HG03280 (cell line): ENCODE results near the gene RHOBTB1.
A peak's percentile ranks its signal among the peaks of the same experiment; 100 is the strongest.
"Not testable (repeated sequence)": the region's sequence is repeated elsewhere in the genome, so short reads cannot be mapped to it uniquely, and the experiment has no call there.

Experiments used
- ATAC-seq: cut with Tn5 transposase; IDR thresholded peaks from one replicate; pipeline ENCODE4 v1.9.1; 2021; ENCODE audit warnings: mild to moderate bottlenecking, moderate library complexity; ENCODE audit not compliant: unreplicated experiment

Gene RHOBTB1, protein sequence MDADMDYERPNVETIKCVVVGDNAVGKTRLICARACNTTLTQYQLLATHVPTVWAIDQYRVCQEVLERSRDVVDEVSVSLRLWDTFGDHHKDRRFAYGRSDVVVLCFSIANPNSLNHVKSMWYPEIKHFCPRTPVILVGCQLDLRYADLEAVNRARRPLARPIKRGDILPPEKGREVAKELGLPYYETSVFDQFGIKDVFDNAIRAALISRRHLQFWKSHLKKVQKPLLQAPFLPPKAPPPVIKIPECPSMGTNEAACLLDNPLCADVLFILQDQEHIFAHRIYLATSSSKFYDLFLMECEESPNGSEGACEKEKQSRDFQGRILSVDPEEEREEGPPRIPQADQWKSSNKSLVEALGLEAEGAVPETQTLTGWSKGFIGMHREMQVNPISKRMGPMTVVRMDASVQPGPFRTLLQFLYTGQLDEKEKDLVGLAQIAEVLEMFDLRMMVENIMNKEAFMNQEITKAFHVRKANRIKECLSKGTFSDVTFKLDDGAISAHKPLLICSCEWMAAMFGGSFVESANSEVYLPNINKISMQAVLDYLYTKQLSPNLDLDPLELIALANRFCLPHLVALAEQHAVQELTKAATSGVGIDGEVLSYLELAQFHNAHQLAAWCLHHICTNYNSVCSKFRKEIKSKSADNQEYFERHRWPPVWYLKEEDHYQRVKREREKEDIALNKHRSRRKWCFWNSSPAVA

GRCh38 chr10:60944058-60944909, at the start of gene RHOBTB1:
TSS of gene RHOBTB1 (minus strand) at chr10:60944185. CDS start at chr10:60911542, 32,643 bp downstream.
- ATAC-seq, result peak; percentile 40

- no peak for ATAC-seq
Measured at GRCh38 chr10:60992636-60993035, 48.7 kb upstream of the RHOBTB1 start.

DNA sequence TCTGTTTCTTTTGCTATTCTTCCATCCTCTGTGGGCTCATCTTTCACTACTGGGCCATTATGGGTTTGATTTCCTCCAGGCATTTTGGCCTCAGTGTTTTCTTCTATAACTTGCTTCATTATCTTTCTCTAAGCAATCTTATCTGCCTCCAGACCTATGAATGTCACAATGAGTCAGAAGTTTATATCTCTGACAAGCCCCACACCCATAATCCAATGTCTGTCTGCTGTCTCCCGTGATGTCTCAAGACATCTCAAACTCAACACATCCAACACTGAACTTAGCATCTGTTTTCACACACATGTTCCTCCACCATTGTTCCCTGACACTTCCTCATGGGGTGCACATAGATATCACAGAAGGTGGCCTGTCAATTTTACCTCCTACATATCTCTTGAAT, 46.7 kb upstream of the RHOBTB1 start:
- ATAC-seq, result no peak

DNA sequence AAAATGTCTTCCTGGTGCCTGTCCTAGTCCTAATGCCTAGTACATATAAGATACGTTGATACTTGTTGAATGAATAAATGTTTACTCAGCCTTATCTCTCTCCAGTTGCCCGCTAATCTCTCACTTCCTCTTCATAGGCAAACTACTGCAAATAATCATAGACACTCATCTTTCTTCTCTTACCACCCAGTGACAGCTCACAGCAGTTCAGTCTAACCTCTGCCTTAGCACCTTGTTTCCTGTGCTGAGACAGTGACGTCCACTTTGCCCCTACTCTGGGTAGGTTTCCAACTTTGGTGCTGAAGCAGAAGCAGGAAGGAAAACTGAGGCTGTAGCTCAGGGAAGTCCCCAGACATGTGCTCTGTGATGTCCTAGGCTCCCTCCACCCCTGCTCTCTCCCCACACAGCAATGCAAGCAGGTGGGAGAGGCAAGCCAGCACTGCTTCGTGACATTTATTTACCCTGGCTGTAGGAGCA, 45.5 kb upstream of the RHOBTB1 start:
- peak; percentile 78 for ATAC-seq

GRCh38 chr10:60986791-60987190, 42.8 kb upstream of the RHOBTB1 start:
- ATAC-seq, result no peak

DNA sequence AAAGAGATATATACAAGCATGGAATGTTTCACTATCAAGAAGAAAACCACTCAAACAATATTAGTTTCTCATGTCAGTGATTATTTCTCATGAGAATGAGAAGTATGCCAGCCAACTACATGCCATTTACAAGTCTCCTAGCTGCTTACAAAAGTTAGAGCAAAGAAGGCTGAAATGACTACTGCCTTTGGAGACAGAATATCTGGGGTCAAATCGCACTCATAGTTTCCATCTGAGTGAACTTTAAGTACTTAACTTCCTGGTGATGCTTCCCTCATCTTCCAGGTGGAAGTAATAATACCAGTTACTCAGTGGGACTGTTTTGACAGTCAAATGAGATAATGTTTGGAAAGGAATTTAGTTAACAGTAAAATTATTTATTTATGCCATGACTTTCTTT, 42.0 kb upstream of the RHOBTB1 start:
- no peak for ATAC-seq

DNA sequence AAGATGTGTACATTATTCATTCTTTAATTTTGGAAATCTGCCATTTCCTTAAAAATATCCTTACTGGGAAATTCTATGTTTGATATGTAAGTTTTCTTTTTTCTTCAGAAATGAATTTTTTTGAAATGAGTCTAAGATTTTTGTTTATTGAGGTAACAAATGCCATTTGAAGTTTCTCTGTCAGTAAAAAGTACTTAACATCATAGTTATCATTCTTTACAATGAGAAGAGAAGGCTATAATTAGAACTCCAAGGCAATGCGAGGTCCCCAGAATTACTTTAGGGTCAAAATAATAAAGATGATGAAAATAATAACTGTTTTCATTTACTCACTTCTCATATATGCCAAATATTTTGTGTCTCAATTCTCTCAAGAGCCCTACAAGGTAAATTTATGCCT, 37.0 kb upstream of the RHOBTB1 start:
- ATAC-seq, result no peak

DNA sequence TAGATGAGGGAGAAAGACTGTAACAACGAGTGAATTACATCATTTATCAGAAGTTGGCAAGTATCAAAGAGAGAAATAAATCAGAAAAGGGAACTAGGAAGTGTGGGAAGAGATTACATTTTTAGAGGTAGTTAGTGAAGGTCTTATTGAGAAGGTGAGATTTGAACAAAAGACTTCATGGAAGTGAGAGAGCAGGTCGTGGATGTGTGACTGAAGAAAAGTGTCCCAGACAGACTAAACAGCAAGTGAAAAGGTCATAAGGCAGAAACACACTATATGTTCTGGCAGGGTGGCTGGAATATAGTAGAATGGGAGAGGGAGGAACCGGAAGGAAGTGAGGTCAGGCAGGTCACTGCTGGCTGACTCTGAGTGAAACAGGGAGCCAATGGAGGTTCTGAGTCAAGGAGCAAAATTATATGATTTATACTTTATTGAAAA, 35.7 kb upstream of the RHOBTB1 start:
- no peak for ATAC-seq

GRCh38 chr10:60978287-60979115, 34.5 kb upstream of the RHOBTB1 start:
- ATAC-seq, result no peak

GRCh38 chr10:60977161-60978122, 33.5 kb upstream of the RHOBTB1 start:
- ATAC-seq, result no peak

GRCh38 chr10:60976687-60977086, 32.7 kb upstream of the RHOBTB1 start:
- ATAC-seq, result no peak

DNA sequence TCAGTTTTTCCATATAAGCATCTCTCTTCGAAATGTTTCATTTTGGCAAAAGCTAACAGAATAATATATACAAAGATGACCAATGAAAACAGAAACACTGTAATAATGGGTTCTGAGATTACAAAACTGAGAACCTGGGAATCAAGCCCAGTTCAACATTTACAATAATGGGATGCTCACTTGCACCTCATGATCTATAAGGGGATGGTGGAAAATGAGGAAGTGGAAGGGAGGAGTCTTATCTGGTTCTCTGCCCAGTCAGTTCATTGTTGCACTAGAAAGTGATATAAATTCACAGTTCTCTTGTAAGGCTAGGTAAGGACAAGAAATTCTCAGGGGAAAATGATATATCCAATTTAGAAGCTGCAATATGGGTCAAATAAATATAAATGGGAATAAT, 31.7 kb upstream of the RHOBTB1 start:
- ATAC-seq, result no peak

- no peak for ATAC-seq
Measured at GRCh38 chr10:60974463-60975149, 30.6 kb upstream of the RHOBTB1 start.

- no peak for ATAC-seq
Measured at GRCh38 chr10:60973086-60973485, 29.1 kb upstream of the RHOBTB1 start.

DNA sequence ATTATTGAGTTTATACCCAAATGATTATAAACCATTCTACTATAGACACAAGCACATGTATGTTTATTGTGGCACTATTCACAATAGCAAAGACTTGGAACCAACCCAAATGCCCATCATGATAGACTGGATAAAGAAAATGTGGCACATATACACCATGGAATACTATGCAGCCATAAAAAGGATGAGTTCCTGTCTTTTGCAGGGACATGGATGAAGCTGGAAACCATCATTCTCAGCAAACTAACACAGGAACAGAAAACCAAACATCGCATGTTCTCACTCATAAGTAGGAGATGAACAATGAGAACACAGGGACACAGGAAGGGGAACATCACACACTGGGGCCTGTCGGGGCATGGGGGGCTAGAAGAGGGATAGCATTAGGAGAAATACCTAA, 28.2 kb upstream of the RHOBTB1 start:
- not testable (repeated sequence) for ATAC-seq

DNA sequence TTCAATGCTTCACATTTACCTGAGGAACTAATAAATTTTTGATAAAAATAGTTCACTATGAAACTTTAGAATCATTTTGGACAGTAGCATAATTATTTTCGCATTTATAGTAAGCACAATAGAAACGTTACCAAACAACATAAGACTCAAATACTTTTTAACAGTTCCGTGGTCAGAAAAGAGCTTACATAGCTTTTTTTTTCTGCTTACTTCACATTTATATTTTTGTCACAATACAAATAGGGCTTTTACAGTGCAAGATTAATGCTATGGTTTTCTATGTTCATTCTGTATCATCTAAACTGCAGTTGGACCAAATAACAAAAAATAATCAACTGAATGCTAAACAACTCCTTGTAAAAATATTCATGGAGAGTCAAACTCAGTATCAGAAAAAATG, 26.5 kb upstream of the RHOBTB1 start:
- ATAC-seq, result no peak

GRCh38 chr10:60968504-60968903, 24.5 kb upstream of the RHOBTB1 start:
- no peak for ATAC-seq

GRCh38 chr10:60967854-60968484, 24.0 kb upstream of the RHOBTB1 start:
- no peak for ATAC-seq
